Choroid plexus epithelial cell (primary cell): ENCODE data around the gene PKIB.
A peak's percentile ranks its signal among the peaks of the same experiment; 100 is the strongest.

Experiments used
- DNase-seq: peaks from one replicate; pipeline ENCODE4 v3.0.0-alpha.2; 2010; ENCODE audit warnings: low read depth
- H3K4me3 ChIP-seq: 2 replicates; pipeline ENCODE4 v1.5.1; 2011; ENCODE audit warnings: low read depth, mild to moderate bottlenecking, control low read depth, low read length, moderate library complexity
- CTCF ChIP-seq: conservative IDR thresholded peaks from 2 replicates; pipeline ENCODE4 v1.5.1; 2011; ENCODE audit warnings: low read depth, mild to moderate bottlenecking, control low read depth, inconsistent platforms, low read length, moderate library complexity

The PKIB gene

GRCh38 chr6:122710908-122711635 lies 100.9 kb downstream of the PKIB start:
- H3K4me3 ChIP-seq: no peak overlapping the region
- no peak for TF ChIP-seq CTCF
- DNase-seq: no peak

- no peak for TF ChIP-seq CTCF
- no peak overlapping the region for H3K4me3 ChIP-seq
- DNase-seq: no peak
Measured at GRCh38 chr6:122712093-122712447, 101.9 kb downstream of the PKIB start.

- no peak for TF ChIP-seq CTCF
- H3K4me3 ChIP-seq: no peak overlapping the region
- DNase-seq: peak; percentile 55
Measured at GRCh38 chr6:122712448-122713137, 102.4 kb downstream of the PKIB start.

GRCh38 chr6:122713138-122713537 lies 102.9 kb downstream of the PKIB start:
- no peak for DNase-seq
- H3K4me3 ChIP-seq: no peak overlapping the region
- TF ChIP-seq CTCF: no peak

- H3K4me3 ChIP-seq: no peak overlapping the region
- DNase-seq: no peak
- no peak for TF ChIP-seq CTCF
Measured at GRCh38 chr6:122714059-122714458, 103.9 kb downstream of the PKIB start.

- H3K4me3 ChIP-seq: no peak overlapping the region
- peak; percentile 68 for DNase-seq
- no peak for TF ChIP-seq CTCF
Measured at GRCh38 chr6:122715725-122716124, 105.5 kb downstream of the PKIB start.

- no peak for TF ChIP-seq CTCF
- DNase-seq: peak; percentile 52
- no peak overlapping the region for H3K4me3 ChIP-seq
Measured at GRCh38 chr6:122717350-122717749, 107.1 kb downstream of the PKIB start.
